K562 (cell line): ENCODE data around the gene SHISA4.

Experiments used
- CHD2 ChIP-seq: IDR thresholded peaks from 2 replicates; pipeline ENCODE4 v1.6.1; 2011; ENCODE audit warnings: low read depth, low read length
- CTCF ChIP-seq, 3 experiments: IDR thresholded peaks in 2 of 3; conservative IDR thresholded peaks in 1 of 3; 2 replicates each; pipeline ENCODE4 v1.5.1; 2011 to 2012; ENCODE audit warnings: low read length in 3 of 3, mild to moderate bottlenecking in 3 of 3, control low read depth in 2 of 3, improper control_type of control experiment in 1 of 3, inconsistent platforms in 1 of 3, low read depth in 1 of 3, mixed read lengths in 1 of 3, moderate library complexity in 1 of 3; ENCODE audit not compliant: insufficient read depth in 2 of 3
- JUN ChIP-seq, 2 experiments: sonication (generic) in 1 of 2; formaldehyde crosslinking in 1 of 2; IDR thresholded peaks; 2 replicates each; pipeline versions ENCODE4 v1.6.1 to v1.8.0; 2012 to 2022; ENCODE audit warnings: borderline replicate concordance in 2 of 2, mild to moderate bottlenecking in 2 of 2, improper control_type of control experiment in 1 of 2, low read depth in 1 of 2, low read length in 1 of 2, missing genetic modification reagents in 1 of 2
- KLF16 ChIP-seq: IDR thresholded peaks from 2 replicates; pipeline ENCODE4 v1.6.1; 2016; ENCODE audit warnings: antibody characterized with exemption
- MITF ChIP-seq: IDR thresholded peaks from 2 replicates; pipeline ENCODE4 v1.6.1; 2014; ENCODE audit warnings: antibody characterized with exemption
- POLR2A ChIP-seq: fragments of 450-650 bp; conservative IDR thresholded peaks from 2 replicates; pipeline ENCODE4 v1.6.1; 2016
- PTTG1 ChIP-seq: fragments of 450-650 bp; IDR thresholded peaks from 2 replicates; pipeline ENCODE4 v1.6.1; 2016; ENCODE audit warnings: low read depth, mild to moderate bottlenecking, missing genetic modification characterization, missing compliant biosample characterization
- TEAD2 ChIP-seq: fragments of 450-650 bp; IDR thresholded peaks from 2 replicates; pipeline ENCODE4 v1.6.1; 2016; ENCODE audit warnings: missing genetic modification characterization, control low read depth, missing compliant biosample characterization

GRCh38 chr1:201890223-201890622, 1.5 kb downstream of the SHISA4 start:
- TF ChIP-seq TEAD2 (no peak), KLF16 (no peak), CHD2 (no peak), PTTG1 (no peak), JUN (IDR thresholded peaks at IDR 0.05; ENCODE audit: borderline replicate concordance, low read depth, low read length) (no peak), JUN (CRISPR knock-in tag; IDR thresholded peaks at IDR 0.05; ENCODE audit: borderline replicate concordance) (no peak), CTCF (IDR thresholded peaks at IDR 0.05 in 2 of 3, conservative IDR thresholded peaks at IDR 0.05 in 1 of 3; ENCODE audit: insufficient read depth in 2 of 3, low read depth in 1 of 3, low read length in 3 of 3) (0 out of 6 replicates have a peak, but pooled peaks of 1 of the 3 experiments have one; percentile 22), MITF (no peak), POLR2A (no peak)
